Ascending aorta (tissue), 2 donors: ENCODE data around the gene SLC2A13. TPM values are rescaled to one million over a fixed set of nuclear protein-coding genes. Genes with fewer than 3 reads are reported as not detected.
"Not testable (repeated sequence)": the region's sequence is repeated elsewhere in the genome, so short reads cannot be mapped to it uniquely, and the experiment has no call there.

ENCODE experiments used
- DNase-seq, 2 donors: peaks; one replicate each; pipeline ENCODE4 v3.0.0-alpha.2; 2019; ENCODE audit warnings: low spot score in 2 of 2
- H3K27ac ChIP-seq, 2 donors: fragments of 200-600 bp; sonication (generic); one replicate each; pipeline ENCODE4 v1.5.1; 2016 to 2017; ENCODE audit warnings: mild to moderate bottlenecking in 1 of 2
- H3K27me3 ChIP-seq: fragments of 200-600 bp; sonication (generic); one replicate; pipeline ENCODE4 v1.5.1; 2017
- H3K36me3 ChIP-seq, 2 donors: fragments of 200-600 bp; sonication (generic); one replicate each; pipeline ENCODE4 v1.5.1; 2016
- H3K4me1 ChIP-seq, 2 donors: fragments of 200-600 bp; sonication (generic); one replicate each; pipeline ENCODE4 v1.5.1; 2016 to 2017; ENCODE audit warnings: mild to moderate bottlenecking in 1 of 2
- H3K4me3 ChIP-seq, 2 donors: fragments of 200-600 bp; sonication (generic); one replicate each; pipeline ENCODE4 v1.5.1; 2016 to 2017; ENCODE audit warnings: mild to moderate bottlenecking in 1 of 2
- H3K9me3 ChIP-seq, 2 donors: fragments of 200-600 bp; sonication (generic); one replicate each; pipeline ENCODE4 v1.5.1; 2016
- CTCF ChIP-seq, 3 experiments: fragments of 200-600 bp in 2 of 3; fragments of 450-650 bp in 1 of 3; sonication (generic) in 2 of 3; IDR thresholded peaks; one replicate each; pipeline ENCODE4 v1.5.1; 2016 to 2019; ENCODE audit warnings: antibody characterized with exemption in 3 of 3, mild to moderate bottlenecking in 1 of 3, moderate library complexity in 1 of 3
- intact Hi-C: fragments of 100-400 bp; cut with DNase I; formaldehyde crosslinking; loops from one replicate; pipeline ENCODE4 v1.15.1; 2023
- total RNA-seq: library from RNA; depleted of rRNA; stranded (reverse); fragments of >200 nt; gene quantifications from one replicate; pipeline ENCODE4 v1.1.0, GENCODE V29; 2016

The SLC2A13 gene
- total RNA-seq, 1 donor from 2014 or later = 23.5 TPM

- Histone ChIP-seq H3K27ac (no peak overlapping the region), H3K9me3 (no peaks in the 10 kb centered on the region), H3K27me3 (no peaks in the 10 kb centered on the region), H3K4me1 (no peaks in the 10 kb centered on the region), H3K4me3 (no peak overlapping the region), H3K36me3 (peaks cover 0 to 4% of the 10 kb centered on the region in 2 donors)
- TF ChIP-seq CTCF (IDR thresholded peaks at IDR 0.05) = no peak
- intact Hi-C loops = no loop called here
- DNase-seq = no peak
These were observed 237.6 kb downstream of the SLC2A13 start for GRCh38 chr12:39868328-39868725.

GRCh38 chr12:39867631-39868327 is 238.1 kb downstream of the SLC2A13 start:
- no peaks in the 10 kb centered on the region for H3K27me3 ChIP-seq
- DNase-seq = no peak
- no peaks in the 10 kb centered on the region for H3K9me3 ChIP-seq
- TF ChIP-seq CTCF (IDR thresholded peaks at IDR 0.05) = no peak
- H3K36me3 ChIP-seq = peaks cover 0 to 4% of the 10 kb centered on the region in 2 donors
- no peak overlapping the region for H3K27ac ChIP-seq
- H3K4me1 ChIP-seq = no peaks in the 10 kb centered on the region
- H3K4me3 ChIP-seq = no peak overlapping the region
- intact Hi-C loops = no loop called here

- no peak for DNase-seq
- intact Hi-C loops = no loop called here
- Histone ChIP-seq H3K36me3 (peaks cover 0 to 4% of the 10 kb centered on the region in 2 donors), H3K9me3 (no peaks in the 10 kb centered on the region), H3K4me3 (no peak overlapping the region), H3K27me3 (no peaks in the 10 kb centered on the region), H3K4me1 (no peaks in the 10 kb centered on the region), H3K27ac (no peak overlapping the region)
- TF ChIP-seq CTCF (IDR thresholded peaks at IDR 0.05) = no peak
These were observed 239.7 kb downstream of the SLC2A13 start for GRCh38 chr12:39866135-39866534.

DNA sequence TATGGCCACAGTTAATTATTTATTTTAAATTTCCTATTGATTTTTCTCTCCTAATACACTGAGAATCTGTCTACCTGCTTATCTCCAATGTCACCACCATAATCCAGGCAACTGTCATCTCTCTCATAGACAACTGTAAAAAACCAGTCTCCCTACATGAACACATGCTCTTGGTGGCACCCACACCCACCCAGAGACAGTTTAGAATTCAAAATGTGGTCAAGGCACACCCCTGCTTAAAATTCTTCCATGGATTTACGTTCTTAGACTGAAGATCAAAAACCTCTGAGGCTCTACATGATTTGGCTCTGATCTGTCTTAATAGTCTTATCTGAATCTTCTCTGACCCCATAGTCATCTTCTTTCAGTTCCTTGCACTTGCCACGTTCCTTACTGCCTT is 245.2 kb downstream of the SLC2A13 start:
- H3K27me3 ChIP-seq = no peaks in the 10 kb centered on the region
- DNase-seq = no peak
- H3K36me3 ChIP-seq = peaks cover 0 to 7% of the 10 kb centered on the region in 2 donors
- TF ChIP-seq CTCF (IDR thresholded peaks at IDR 0.05) = no peak
- no peak overlapping the region for H3K27ac ChIP-seq
- intact Hi-C loops = no loop called here
- no peaks in the 10 kb centered on the region for H3K4me1 ChIP-seq
- H3K4me3 ChIP-seq = no peak overlapping the region
- no peaks in the 10 kb centered on the region for H3K9me3 ChIP-seq

GRCh38 chr12:39853003-39853402 is 252.9 kb downstream of the SLC2A13 start:
- TF ChIP-seq CTCF (IDR thresholded peaks at IDR 0.05) = no peak
- no peak for DNase-seq
- peaks cover 0 to 3% of the 10 kb centered on the region in 2 donors for H3K36me3 ChIP-seq
- no peaks in the 10 kb centered on the region for H3K9me3 ChIP-seq
- no peaks in the 10 kb centered on the region for H3K4me1 ChIP-seq
- no peaks in the 10 kb centered on the region for H3K27me3 ChIP-seq
- no peak overlapping the region for H3K4me3 ChIP-seq
- intact Hi-C loops = no loop called here
- H3K27ac ChIP-seq = no peak overlapping the region

DNA sequence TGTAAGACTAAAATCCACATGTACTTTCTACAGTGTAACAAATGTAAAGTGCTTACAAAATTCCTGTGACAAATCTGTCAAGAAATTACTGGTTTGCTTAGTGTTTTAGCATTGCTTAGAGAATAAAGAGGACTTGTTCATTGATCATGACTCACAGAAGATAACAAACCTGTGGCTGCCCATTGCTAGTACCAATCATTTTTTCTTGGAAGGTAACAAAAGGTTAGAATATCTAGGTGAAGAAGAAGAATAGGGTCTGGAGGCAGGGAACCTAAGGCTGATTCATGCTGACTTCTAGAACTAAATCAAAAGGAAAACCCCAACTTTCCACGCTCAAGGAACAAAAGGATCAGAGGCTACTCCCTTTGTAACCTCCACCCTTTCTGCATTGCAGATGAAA is 253.5 kb downstream of the SLC2A13 start:
- H3K9me3 ChIP-seq = no peaks in the 10 kb centered on the region
- H3K36me3 ChIP-seq = no peaks in the 10 kb centered on the region
- intact Hi-C loops = no loop called here
- H3K4me3 ChIP-seq = no peak overlapping the region
- DNase-seq = no peak
- TF ChIP-seq CTCF (IDR thresholded peaks at IDR 0.05) = no peak
- no peaks in the 10 kb centered on the region for H3K27me3 ChIP-seq
- no peak overlapping the region for H3K27ac ChIP-seq
- no peaks in the 10 kb centered on the region for H3K4me1 ChIP-seq

DNA sequence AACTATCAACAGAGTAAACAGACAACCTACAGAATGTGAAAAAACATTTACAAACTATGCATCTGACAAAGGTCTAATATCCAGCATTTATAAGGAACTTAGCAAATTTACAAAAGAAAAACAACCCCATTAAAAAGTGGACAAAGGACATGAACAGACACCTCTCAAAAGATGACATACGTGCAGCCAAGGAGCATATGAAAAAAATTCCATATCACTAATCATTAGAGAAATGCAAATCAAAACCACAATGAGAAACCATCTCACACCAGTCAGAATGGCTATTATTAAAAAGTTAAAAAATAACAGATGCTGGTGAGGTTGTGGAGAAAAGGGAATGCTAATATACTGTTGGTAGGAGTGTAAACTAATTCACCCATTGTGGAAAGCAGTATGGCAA is 257.7 kb downstream of the SLC2A13 start:
- H3K9me3 ChIP-seq, H3K4me1 ChIP-seq, H3K27me3 ChIP-seq, intact Hi-C loops, H3K4me3 ChIP-seq, DNase-seq, H3K36me3 ChIP-seq, H3K27ac ChIP-seq: not testable (repeated sequence)
